HK-2 (cell line): ENCODE data around the gene KAT2B.
"Not testable (repeated sequence)": the region's sequence is repeated elsewhere in the genome, so short reads cannot be mapped to it uniquely, and the experiment has no call there.

ENCODE experiments used
- DNase-seq: peaks from one replicate; pipeline ENCODE4 v3.0.0-alpha.2; 2018; ENCODE audit not compliant: unreplicated experiment

The KAT2B gene

DNA sequence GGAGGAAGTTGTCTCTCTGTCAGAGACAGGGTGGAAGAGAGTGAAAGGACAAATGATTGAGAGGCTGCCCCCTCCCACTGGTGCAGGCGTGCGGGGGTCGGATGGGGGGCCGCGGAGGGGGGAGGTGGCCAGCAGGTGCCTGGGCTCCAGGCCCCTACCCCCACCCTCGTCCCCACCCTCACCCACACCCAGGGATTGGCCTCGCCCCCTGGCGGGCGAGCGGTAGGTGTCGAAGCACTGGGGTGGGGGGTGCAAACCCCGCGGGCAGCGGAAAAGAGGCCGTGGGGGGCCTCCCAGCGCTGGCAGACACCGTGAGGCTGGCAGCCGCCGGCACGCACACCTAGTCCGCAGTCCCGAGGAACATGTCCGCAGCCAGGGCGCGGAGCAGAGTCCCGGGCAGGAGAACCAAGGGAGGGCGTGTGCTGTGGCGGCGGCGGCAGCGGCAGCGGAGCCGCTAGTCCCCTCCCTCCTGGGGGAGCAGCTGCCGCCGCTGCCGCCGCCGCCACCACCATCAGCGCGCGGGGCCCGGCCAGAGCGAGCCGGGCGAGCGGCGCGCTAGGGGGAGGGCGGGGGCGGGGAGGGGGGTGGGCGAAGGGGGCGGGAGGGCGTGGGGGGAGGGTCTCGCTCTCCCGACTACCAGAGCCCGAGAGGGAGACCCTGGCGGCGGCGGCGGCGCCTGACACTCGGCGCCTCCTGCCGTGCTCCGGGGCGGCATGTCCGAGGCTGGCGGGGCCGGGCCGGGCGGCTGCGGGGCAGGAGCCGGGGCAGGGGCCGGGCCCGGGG lies at the start of gene KAT2B:
Gene KAT2B, plus strand, starts transcription at position 682 of the 783 bp plus-strand sequence. Its CDS starts 32 bp downstream, at position 714.
- peak; percentile 62 for DNase-seq

DNA sequence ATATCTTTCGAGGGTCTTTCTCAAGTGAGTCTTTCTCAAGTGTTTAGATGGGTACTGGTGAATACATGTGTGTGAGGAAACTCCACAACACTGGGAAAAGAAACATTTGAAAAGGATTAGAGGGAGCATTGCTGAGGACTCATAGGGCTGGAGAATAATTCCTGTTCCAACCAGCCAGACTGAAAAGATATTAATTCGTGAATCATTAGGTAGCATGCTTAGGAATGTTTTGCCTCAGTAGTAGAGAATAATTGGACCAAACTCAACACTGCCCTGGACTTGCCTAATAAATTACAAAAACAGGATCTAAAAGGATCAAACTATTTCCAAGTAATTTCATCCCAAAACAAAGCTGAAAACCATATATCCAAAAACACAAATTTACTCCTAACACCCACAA lies 45.5 kb upstream of the KAT2B start:
- no peak for DNase-seq

DNA sequence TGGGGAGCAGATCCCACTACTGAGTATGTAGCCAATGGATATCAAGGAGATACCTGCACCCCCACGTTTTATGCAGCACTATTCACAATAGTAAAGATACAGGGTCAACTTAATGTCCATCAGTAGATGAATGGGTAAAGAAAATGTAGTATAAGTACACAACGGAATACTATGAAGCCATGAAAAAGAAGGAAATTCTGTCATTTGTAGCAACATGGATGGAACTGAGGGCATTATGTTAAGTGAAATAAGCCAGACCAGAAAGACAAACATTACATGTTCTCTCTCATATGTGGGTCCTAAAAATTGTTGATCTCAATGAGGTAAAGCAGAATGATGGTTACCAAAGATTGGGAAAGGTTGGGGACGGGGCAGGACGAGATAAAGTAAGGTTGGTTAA lies 42.7 kb upstream of the KAT2B start:
- no peak for DNase-seq

DNA sequence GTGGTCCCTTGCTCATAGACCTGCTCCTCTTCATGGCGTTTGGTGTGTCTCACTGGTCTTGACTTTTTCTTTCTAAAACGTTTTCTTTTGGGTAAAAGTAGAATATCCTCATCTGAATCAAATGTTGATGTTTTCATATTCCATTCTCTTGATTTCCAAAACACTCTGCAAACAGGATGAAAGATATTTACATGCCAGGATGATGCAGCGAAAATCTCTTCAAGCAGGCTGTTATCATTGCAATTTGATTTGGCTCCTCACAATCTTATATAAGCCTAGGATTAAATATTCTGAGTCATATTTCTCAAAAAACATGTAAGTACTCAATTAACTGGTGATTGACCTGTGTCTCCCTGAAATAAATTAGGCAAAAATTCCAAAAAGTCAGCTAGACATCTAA lies 38.3 kb upstream of the KAT2B start:
- no peak for DNase-seq

DNA sequence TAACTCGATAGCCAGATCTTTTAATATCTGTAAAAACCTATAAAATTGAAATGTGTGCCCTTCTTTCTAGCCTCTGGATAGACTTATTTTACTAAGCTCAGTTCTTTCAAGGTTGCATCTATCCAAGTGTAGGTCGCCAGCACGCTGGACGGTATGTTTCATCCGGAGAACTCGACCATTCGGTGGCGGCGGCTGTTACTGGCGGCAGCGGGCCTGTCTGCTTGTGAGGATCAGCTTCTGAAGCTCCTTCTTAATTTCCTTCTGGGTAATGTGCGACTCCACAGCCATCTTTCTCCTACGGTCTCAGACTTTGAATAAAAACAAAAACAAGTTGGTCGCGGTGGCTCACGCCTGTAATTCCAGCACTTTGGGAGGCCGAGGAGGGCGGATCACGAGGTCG lies 32.3 kb upstream of the KAT2B start:
- no peak for DNase-seq

DNA sequence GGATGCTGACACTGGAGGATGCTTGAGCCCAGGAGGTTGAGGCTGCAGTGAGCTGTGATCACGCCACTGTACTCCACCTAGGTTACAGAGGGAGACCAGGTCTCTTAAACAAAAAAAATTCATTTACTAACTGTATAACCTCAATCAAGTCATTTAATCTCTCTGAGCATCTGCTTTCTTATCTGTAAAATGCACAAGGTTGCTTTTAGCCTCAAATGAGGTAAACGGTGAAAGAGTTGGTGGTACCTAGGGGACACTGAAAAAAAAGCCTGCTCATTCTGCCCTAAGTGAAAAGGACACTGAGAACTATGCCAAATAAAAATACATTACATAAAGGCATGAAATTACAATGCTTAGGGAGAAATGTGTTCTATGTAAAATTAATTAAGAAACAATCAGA lies 31.6 kb upstream of the KAT2B start:
- no peak for DNase-seq

DNA sequence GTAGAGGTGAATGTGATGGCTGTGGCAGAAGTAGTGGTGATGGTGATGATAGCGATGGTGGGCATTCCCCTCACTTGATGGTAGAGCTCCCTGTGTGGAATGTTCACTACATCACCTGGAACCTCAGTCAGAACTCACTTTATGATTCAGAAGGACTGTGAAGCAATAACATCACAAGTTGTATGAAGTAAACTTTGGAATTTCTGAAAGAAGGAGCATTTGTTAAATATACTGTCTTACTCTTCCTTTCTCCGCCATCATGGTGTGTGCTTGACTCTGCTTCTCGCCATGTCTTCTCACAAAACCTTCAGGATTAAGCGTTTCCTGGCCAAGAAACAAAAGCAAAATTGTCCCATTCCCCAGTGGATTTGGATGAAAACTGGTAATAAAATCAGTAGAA lies 28.1 kb upstream of the KAT2B start, which contains the start of gene PP2D1:
Gene PP2D1, minus strand, starts transcription at position 101 of the 400 bp plus-strand sequence. CDS start 192 bp downstream, outside the sequence.
- no peak for DNase-seq

DNA sequence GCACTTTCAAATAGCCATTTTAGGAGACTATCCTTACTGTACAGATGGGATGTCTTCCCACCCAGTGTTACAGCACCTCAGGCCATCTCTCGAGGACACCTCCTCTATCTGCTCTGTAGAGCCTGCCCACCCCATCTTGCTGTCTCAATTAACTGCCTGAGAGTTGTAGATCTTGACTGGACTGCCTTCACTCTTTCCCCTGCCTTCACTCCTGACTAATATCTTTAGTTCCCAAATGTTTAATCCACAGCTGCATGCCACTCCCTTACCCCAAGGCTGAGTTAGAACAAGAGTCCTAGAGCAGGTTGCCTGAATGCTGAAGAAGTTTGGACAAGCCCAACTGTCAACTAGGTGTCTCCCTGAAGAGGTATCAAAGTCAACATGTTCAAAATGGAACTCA lies 26.9 kb upstream of the KAT2B start:
- DNase-seq = no peak

DNA sequence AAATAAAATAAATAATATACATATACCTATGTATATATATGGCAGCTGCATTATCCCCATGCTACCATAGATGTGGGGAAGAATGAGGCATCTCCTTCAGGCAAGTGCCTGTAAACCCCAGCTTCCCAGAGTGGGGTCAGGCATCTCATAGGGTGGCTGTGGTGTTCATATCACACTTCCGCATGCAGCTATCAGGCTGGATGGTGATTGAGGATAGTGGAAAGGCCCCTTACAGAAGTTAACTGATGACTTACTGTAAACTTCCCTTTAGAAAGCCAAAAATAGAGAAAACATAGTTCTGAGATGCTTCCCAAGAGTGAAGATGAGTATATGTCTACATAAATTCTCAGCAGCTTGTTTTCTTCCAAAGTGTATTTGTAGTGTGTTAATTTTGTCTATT lies 24.7 kb upstream of the KAT2B start:
- DNase-seq = no peak

DNA sequence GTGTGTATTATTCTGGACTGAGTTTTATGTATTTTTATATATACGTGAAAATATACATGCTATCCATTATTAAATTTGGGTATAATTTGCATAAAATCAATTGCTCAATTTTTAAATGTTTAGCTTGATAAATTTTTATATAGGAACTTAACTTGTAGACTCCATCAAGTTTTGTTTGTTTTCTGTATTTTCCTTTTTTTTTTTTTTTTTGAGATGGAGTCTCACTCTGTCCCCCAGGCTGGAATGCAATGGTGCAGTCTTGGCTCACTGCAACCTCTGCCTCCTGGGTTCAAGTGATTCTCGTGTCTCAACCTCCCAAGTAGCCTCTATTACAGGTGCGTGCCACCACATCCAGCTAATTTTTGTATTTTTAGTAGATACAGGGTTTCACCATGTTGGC lies 24.2 kb upstream of the KAT2B start:
- not testable (repeated sequence) for DNase-seq

DNA sequence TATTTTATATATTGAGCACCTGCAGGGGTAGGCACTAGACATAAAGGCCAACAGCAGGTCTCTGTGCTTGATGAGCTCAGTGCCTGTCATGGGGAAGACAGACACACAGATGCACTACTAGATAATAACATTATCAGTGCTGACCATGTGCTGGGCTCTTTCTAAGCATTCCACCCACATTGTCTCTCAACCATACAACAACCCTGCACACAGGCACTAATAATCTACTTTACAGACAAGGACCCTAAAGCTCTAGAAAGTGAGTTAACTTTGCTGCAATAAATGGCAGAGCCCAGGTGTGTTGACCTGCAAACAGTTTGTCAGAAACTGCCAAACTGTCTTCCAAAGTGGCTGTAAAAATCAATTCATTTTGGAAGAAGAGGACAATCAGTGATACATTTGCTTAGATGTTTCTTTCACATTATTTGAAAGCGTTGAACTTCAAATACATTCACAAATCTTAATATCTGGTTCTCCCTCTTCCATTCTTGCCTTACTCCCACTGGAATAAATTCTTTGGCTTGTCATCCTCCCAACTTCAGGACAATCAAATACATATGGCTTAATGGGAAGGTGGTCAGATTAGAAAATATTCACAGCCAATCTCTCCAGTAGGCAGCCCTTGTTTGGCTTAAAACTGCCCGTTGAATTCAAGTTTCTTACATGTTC lies 17.2 kb upstream of the KAT2B start:
- DNase-seq = no peak

DNA sequence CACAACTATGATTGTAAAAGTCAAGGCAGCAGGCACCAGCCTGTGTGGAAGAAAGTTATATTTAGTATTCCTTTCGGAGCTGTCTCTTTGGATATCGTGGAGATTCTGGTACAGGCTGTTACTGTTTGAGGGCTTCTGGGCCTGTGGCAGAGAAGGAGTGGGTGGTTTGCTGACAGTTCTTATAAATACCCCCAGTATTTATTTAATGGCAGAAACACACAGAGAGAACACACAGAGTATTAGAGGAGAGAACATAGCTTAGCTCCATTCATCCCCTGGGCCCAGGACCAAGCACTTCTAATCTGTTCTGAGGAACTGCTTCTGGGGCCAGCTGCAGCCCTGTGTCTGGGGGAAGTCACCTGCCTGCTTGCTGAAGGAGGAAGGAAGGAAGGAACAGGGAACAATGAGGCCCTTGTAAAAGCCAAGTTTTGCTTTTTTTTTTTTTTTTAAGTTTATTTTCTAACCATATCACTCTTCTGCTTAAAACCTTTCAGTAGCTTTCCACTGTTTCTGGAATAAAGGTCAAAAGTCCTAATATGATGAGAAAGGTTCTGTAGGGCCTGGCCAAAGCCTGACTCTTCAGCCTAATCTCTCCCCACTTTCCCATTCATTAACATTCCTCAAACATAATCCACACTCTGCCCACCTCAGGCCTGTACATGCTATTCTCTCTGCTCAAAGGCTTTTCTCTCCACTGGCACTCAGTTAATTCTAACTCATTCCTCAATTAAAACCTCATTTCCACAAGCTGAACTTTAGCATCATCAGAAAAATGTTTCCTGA lies 16.4 kb upstream of the KAT2B start:
- no peak for DNase-seq

DNA sequence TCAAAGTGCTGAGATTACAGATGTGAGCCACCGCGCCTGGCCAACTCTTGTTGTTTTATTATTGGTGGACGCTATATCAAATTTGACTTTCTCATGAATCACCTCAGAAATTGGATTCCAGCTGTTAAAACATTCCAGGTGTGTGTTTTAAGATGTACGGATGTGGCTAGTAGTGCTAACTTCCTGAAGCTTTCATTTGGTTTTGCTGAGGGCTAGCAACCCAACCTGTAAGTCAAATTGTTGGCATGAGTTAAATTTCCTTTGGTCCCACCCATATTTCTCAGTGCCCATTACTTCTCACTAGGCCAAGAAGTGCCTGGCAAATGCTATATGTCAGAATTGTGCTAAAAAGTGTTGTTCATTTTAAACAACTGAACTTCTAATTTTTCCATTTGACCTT lies 13.1 kb upstream of the KAT2B start:
- DNase-seq = no peak

DNA sequence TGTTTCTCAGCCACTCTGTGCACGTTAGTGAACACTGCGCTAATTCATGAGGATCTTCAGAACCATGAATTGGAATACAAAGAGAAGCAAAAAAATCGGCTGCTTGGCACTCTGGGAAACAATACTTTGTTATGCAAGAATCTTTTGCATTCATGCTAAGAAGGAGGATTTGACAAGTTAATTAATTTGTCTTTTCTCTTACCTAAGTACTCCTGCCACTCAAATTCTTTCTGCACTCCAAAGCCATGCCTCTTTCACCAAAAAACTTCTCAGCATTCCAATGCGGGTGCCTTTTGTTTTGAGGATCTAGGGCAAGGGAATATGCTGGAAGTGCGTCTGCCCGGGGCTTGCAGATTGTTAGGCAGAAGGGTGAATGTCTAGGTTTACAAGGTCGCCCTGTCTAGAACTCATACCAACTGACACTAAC lies 11.3 kb upstream of the KAT2B start:
- DNase-seq = no peak

DNA sequence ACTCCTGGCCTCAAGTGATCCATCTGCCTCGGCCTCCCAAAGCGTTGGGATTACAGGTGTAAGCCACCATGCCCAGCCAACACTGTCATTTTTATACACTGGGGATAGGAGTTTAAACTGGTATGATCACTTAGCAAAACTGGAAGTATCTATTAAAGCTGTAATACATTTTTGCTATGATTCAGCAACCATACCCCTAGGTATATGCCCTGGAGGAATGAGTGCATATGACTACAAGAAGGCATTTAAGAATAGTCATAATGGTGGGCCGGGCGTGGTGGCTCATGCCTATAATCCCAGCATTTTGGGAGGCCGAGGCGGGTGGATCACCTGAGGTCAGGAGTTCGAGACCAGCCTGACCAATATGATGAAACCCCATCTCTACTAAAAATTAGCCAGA lies 8.3 kb upstream of the KAT2B start:
- DNase-seq = not testable (repeated sequence)

DNA sequence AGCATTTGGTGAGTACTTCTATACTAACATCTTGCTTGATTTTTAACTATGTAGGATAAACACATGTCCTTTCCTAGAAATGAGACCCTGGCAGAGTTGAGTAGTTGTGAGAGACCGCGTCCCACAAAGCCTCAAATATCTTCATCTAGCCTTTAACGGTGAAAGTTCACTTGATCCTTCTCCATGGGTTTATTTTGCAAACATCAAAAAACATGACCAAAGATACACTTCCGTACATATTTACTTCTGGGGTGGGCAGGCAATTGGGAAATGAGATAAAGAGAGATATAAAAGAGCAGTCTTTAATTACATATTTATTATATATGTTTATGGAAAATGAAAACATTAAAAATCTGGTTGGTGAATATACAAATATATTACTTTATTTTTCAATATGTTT lies 5.2 kb upstream of the KAT2B start:
- DNase-seq = no peak

DNA sequence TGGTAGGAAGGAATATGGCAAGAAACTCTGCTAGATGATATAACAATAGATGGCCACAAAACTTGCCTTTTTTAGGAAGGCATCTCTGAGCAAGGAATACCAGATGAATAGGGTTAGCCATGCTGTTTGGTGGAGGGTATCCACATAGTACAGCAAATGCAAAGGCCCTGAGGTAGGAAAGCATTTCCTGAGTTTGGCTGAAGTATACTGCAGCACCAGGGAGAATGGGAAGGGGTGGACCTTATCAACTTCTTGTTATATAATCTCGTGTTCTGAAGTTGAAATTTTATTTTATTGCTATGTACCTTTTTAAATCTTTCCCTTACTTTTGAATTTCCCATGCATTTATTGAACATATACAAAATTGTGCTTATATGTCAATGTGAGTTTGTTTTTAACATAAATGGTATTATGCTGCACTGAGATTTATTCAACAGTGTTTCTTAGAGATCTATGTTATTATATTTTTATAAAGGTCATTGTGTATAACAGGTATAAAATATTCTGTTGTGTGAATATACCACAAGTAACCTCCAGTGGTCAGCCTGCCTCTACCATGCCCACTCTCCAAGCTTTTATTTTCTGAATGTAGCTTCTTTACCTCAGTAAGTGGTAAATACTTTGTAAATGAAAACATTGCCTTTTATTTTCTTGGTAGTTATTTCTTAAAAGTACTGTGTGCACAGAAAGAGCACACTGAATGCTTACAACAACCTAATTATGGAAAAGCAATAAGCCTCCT lies 2.8 kb upstream of the KAT2B start:
- no peak for DNase-seq

DNA sequence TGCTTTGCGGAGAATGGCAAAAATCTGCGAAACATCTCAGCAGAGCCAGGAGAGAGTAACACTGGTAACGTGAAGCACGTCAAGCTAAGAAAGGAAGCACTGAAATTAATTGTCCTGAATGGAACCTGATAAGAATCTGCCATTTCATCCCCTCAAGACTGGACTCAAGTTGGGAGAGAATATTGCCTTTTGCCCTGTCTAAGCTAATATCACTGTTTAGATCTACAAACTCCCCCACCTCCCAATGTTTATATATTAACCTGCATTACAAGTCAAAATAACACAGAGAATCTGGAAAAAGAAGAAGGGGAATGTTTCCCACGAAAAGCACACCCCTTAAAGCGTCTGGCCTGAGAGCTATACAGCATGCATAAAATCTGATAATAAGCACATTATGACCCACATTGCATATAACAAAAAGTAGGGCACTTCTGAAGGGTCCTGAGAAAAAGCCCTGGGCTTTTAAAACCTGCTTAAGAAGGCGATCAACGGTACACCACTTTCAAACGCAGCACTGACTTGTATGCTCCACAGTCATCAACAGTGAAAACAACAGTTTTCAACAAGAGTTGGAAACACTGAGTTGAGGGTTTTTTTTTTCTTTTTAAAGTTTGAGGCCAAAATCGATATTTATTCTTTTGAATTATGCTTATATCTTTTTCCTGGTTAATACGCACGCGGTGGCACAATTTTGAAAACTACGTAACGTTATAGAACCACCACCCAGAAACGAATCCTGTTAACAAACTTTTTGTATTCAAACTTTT lies 1.4 kb upstream of the KAT2B start:
- no peak for DNase-seq

DNA sequence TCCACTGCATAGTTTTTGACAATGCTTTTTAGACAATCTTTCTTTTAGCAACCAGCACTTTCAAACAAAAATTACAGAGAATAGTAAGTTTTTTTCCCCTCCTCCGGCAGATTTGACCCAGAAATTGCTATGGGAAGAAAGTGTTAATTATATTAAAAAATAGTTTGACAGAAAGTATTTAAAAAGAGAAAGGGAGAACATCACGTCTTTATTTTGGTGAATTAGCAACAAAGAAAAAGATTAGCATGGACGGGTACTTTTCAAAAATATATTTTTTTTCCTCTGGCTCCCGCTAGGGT lies 831 bp upstream of the KAT2B start:
- no peak for DNase-seq

DNA sequence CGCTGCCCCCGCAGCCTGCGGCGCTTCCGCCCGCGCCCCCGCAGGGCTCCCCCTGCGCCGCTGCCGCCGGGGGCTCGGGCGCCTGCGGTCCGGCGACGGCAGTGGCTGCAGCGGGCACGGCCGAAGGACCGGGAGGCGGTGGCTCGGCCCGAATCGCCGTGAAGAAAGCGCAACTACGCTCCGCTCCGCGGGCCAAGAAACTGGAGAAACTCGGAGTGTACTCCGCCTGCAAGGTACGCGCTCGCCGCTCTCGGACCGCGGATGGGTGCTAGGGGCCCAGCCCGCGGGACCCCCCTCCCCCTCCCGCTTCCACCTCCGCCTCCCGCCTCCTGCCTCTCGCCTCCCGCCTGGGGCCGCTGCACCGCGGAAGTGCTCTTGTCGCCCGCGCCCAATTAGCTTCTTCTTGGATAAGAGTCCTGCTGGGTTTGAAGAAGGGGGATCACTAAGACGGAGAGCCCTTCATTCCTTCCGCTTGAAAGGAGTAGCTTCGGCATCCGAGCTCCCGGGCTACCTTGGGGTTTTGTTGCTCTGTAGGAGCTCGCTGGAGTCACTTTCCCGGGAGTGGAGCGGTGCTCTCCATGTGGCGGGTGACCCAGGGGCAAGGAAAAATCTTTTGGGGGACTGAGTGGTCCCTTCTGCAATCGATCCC lies 426 bp downstream of the KAT2B start:
- DNase-seq = peak; percentile 57
